GM12878 (cell line): Measurements from ENCODE around the gene RPS3. TPM values are rescaled to one million over a fixed set of nuclear protein-coding genes. Genes with fewer than 3 reads are reported as not detected.
A peak's percentile ranks its signal among the peaks of the same experiment; 100 is the strongest.

Experiments
- ATAC-seq: fragments of 200-7000 bp; cut with Tn5 transposase; 3 replicates; pipeline ENCODE4 v1.9.1; 2020; ENCODE audit warnings: mild to moderate bottlenecking, moderate library complexity
- BruUV-seq: library from RNA; stranded (reverse); fragments of 400-500 nt; replicated peaks from 2 replicates; lab custom pipeline; 2021; lab: Mats Ljungman, UMichigan
- CTCF ChIA-PET: fragments of 300-600 bp; sonication (Branson Sonifier 250); formaldehyde crosslinking; extraction: SDS; loops from one replicate; lab custom pipeline; 2021; ENCODE audit warnings: inconsistent platforms; lab: Yijun Ruan, JAX
- POLR2A ChIA-PET: fragments of 350-600 bp; formaldehyde crosslinking; extraction: SDS; loops from one replicate; lab custom pipeline; 2021; ENCODE audit warnings: inconsistent platforms; lab: Charles Lee
- RAD21 ChIA-PET: fragments of 300-600 bp; sonication (Branson Sonifier 250); formaldehyde crosslinking; loops from one replicate; lab custom pipeline; 2023; ENCODE audit warnings: antibody characterized with exemption; ENCODE audit not compliant: unreplicated experiment; lab: Charles Lee
- SMC1A ChIA-PET: fragments of 300-600 bp; sonication (Branson Sonifier 250); formaldehyde crosslinking; loops from one replicate; lab custom pipeline; 2023; ENCODE audit not compliant: unreplicated experiment, uncharacterized antibody; lab: Charles Lee
- DNase-seq: peaks from one replicate; pipeline ENCODE4 v3.0.0-alpha.2; 2011; ENCODE audit warnings: low read depth, low spot score
- FAIRE-seq: peaks from 3 replicates; lab custom pipeline; 2011; peaks lifted over from hg19 to GRCh38; lab: Jason Lieb, UNC
- H2AFZ ChIP-seq: 2 replicates; pipeline ENCODE4 v1.6.0; 2011; ENCODE audit warnings: low read depth, low read length, control low read depth; ENCODE audit not compliant: control insufficient read depth
- H3K27ac ChIP-seq: 2 replicates; pipeline ENCODE4 v1.5.1; 2011; ENCODE audit warnings: control low read depth; ENCODE audit not compliant: control insufficient read depth, insufficient read depth
- H3K27me3 ChIP-seq, 2 experiments: replicated peaks in 1 of 2; 2 replicates each; pipeline versions ENCODE4 v1.6.0 to v1.6.1; 2011; ENCODE audit warnings: low read length in 1 of 2; ENCODE audit not compliant: control insufficient read depth in 2 of 2, insufficient read depth in 2 of 2
- H3K36me3 ChIP-seq, 2 experiments: 2 replicates each; pipeline ENCODE4 v1.5.1; 2011; ENCODE audit warnings: low read length in 1 of 2; ENCODE audit not compliant: control insufficient read depth in 2 of 2, insufficient read depth in 2 of 2
- H3K4me1 ChIP-seq: 2 replicates; pipeline ENCODE4 v1.6.1; 2011; ENCODE audit warnings: mild to moderate bottlenecking, low read length, moderate library complexity, mixed read lengths; ENCODE audit not compliant: control insufficient read depth, insufficient read depth
- H3K4me2 ChIP-seq: 2 replicates; pipeline ENCODE4 v1.6.0; 2011; ENCODE audit warnings: control low read depth; ENCODE audit not compliant: control insufficient read depth, insufficient read depth
- H3K4me3 ChIP-seq: fragments of 200-600 bp; sonication (generic); 2 replicates; pipeline ENCODE4 v1.5.1; 2016
- H3K79me2 ChIP-seq: 2 replicates; pipeline ENCODE4 v1.6.0; 2011; ENCODE audit warnings: low read length; ENCODE audit not compliant: control insufficient read depth, insufficient read depth
- H3K9ac ChIP-seq: 2 replicates; pipeline ENCODE4 v1.8.0; 2011; ENCODE audit warnings: low read length, control low read depth, mixed read lengths; ENCODE audit not compliant: control insufficient read depth, insufficient read depth
- H3K9me3 ChIP-seq: replicated peaks from 3 replicates; pipeline ENCODE4 v1.5.1; 2011; ENCODE audit warnings: mild to moderate bottlenecking, low read length; ENCODE audit not compliant: control insufficient read depth, insufficient read depth
- H4K20me1 ChIP-seq: 2 replicates; pipeline ENCODE4 v1.6.0; 2011; ENCODE audit not compliant: control insufficient read depth, insufficient read depth
- CREB1 ChIP-seq: IDR thresholded peaks from 2 replicates; pipeline ENCODE4 v1.6.1; 2012; ENCODE audit warnings: low read depth, mild to moderate bottlenecking, inconsistent platforms
- NFYB ChIP-seq: IDR thresholded peaks from 2 replicates; pipeline ENCODE4 v1.6.1; 2011; ENCODE audit warnings: low read depth, mild to moderate bottlenecking, low read length, improper control_type of control experiment, moderate library complexity; ENCODE audit not compliant: insufficient read depth
- NR2F1 ChIP-seq: fragments of 450-650 bp; conservative IDR thresholded peaks from 2 replicates; pipeline ENCODE4 v1.6.1; 2017; ENCODE audit warnings: mild to moderate bottlenecking
- SPI1 ChIP-seq: IDR thresholded peaks from 2 replicates; pipeline ENCODE4 v1.6.1; 2011; ENCODE audit warnings: low read depth, mild to moderate bottlenecking, low read length, moderate library complexity, borderline replicate concordance; ENCODE audit not compliant: insufficient read depth
- WGBS: methylation state at CpG from one replicate; pipeline ENCODE4 v1.1.6; 2016; ENCODE audit warnings: low lambda C conversion rate; ENCODE audit not compliant: insufficient replicate concordance, insufficient coverage; ENCODE audit errors: missing lambda C conversion rate; 5-methylcytosine and 5-hydroxymethylcytosine counted together
- in situ Hi-C: fragments of 300-500 bp; cut with MboI; formaldehyde crosslinking; loops from 9 replicates; pipeline ENCODE4 v1.14.3; 2018; ENCODE audit warnings: mixed read lengths
- intact Hi-C: fragments of 100-400 bp; cut with micrococcal nuclease; formaldehyde crosslinking; loops from one replicate; pipeline ENCODE4 v1.14.2; 2022; ENCODE audit not compliant: unreplicated experiment
- polyA plus RNA-seq, 11 experiments: library from polyadenylated mRNA; depleted of rRNA in 4 of 11; unstranded in 6 of 11; stranded (reverse) in 5 of 11; fragments of >200 nt; fragmentation: Nextera tagmentation in 4 of 11; fragmentation: Illumina TruSeq in 1 of 11; extraction: Ambion mirVana in 4 of 11; extraction: Trizol in 1 of 11; gene quantifications; 1 replicate in 1 of 11; 2 replicates in 10 of 11; pipeline versions ENCODE4 v1.2.1 to v1.2.3, GENCODE V29; 2011 to 2016; ENCODE audit warnings: inconsistent platforms in 2 of 11, missing spikeins in 2 of 11, low read depth in 1 of 11
- total RNA-seq, 4 experiments: library from RNA; depleted of rRNA in 3 of 4; stranded (reverse); fragments of >200 nt in 3 of 4; fragmentation: Illumina TruSeq in 1 of 4; extraction: Trizol in 1 of 4; gene quantifications; 2 replicates each; pipeline versions ENCODE4 v1.2.1 to v1.2.3, GENCODE V29; 2013 to 2021

RPS3 gene
- total and polyA plus RNA-seq, 10 of the 15 experiments (the other 5 are each of a cell fraction or from before 2014, with no cell fraction given): 2,127 to 9,556 (median 4,327) TPM

DNA sequence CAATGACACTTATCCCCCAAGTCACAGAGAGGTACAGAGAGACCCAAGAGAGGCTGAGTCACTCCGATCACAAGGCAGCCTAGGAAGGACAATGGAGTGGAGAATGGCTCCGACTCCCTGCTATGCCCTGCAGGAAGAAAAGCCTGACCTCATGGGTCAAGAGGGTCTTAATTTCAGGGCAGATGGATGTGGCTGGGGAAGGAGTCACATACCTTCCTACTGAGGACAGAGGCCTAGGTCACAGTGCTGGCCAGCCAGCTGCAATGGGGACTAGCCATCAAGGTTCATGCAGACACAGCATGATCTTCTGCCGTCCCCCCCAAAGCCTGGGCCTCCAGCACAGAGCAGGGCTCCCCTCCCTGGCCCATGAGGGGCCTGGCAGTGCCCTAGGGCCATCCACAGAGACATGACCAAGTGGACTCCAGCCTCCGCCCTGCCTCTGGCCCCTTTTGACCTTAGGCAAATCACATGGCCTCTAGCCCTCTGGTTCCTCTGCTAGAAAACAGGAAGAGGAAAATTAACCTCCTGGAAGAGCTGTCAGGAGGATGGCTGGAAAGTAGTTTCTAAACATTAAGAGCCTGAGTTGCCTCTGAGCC lies 49.7 kb upstream of the RPS3 start:
- intact Hi-C loops: no loop called here
- Histone ChIP-seq H3K4me2 (peak overlapping the region; percentile 47), H3K4me3 (peak overlapping the region; percentile 7; the same call in 1 of the 2 replicates), H3K9me3 (no peaks in the 10 kb centered on the region), H3K27ac (no peak overlapping the region), H3K79me2 (peaks cover 32% of the 10 kb centered on the region), H3K4me1 (peaks cover 34% of the 10 kb centered on the region), H3K9ac (no peak overlapping the region), H3K27me3 (peaks cover 0 to 4% of the 10 kb centered on the region in 2 experiments; a peak in 1 of 4 replicates), H2AFZ (no peak overlapping the region), H4K20me1 (no peaks in the 10 kb centered on the region), H3K36me3 (no peaks in the 10 kb centered on the region)
- FAIRE-seq: no peak
- BruUV-seq: no TSS peak
- ATAC-seq: no peak
- whole genome bisulfite sequencing: 64% methylated on average over 4 of the region's 4 CpGs
- ChIA-PET SMC1A (interaction anchor here (1.1 to 1.9 kb wide), 3 partner anchors 9 to 17 kb away, joined by 4 to 11 read pairs (median 5); no protein-coding TSS in a partner anchor), POLR2A (interaction anchor here (0.6 to 2.2 kb wide), 3 partner anchors 9 to 399 kb away, joined by 3 to 8 read pairs (median 3); no protein-coding TSS in a partner anchor), CTCF (interaction anchor here (0.7 to 2.8 kb wide), 5 partner anchors 9 to 39 kb away, joined by 3 to 25 read pairs (median 4); no protein-coding TSS in a partner anchor), RAD21 (interaction anchor here (1.1 to 3.1 kb wide), 3 partner anchors 9 to 33 kb away, joined by 3 to 10 read pairs (median 5); no protein-coding TSS in a partner anchor)
- TF ChIP-seq NFYB: no peak
- TF ChIP-seq CREB1: no peak
- TF ChIP-seq NR2F1: 0 out of 2 replicates have a peak, but pooled peaks have one; percentile 35
- TF ChIP-seq SPI1: peak; percentile 29; the same call in 1 of the 2 replicates
- no peak for DNase-seq
- in situ Hi-C loops: no loop called here
